RPMI7951 (cell line): ENCODE results near the gene MICALL2. TPM values are rescaled to one million over a fixed set of nuclear protein-coding genes. Genes with fewer than 3 reads are reported as not detected.

ENCODE experiments used
- DNase-seq: peaks from one replicate; pipeline ENCODE4 v3.0.0-alpha.2; 2012; ENCODE audit warnings: low read depth
- total RNA-seq: library from RNA; depleted of rRNA; stranded (reverse); fragments of >200 nt; shearing (Covaris generic); gene quantifications from 2 replicates; pipeline ENCODE4 v1.2.3, GENCODE V29; 2014; rRNA removed

Gene MICALL2
- total RNA-seq = 16.0 and 20.1 TPM in 2 replicates

GRCh38 chr7:1458683-1459511, at the start of gene MICALL2:
TSS of gene MICALL2 (minus strand) at chr7:1459470. CDS start at chr7:1459326, 144 bp downstream.
- peak; percentile 96 for DNase-seq

DNA sequence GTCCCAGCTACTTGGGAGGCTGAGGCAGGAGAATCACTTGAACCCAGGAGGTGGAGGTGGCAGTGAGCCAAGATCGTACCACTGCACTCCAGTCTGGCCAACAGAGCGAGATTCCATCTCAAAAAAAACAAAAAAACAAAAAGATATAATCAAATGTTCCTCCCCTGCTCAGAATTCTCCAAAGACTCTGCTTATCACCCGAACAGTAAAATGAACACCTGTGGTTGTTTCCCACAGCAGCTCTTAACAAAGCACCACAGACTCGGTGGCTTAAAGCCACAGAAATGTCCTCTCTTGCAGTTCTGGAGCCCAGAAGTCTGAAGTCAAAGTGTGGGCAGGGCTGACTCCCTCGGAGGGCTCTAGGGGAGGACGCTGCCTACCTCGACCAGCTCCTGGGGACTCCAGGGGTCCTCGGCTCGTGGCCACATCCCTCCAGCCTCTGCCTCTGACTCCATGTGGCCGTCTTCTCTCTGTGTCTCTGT, 49.0 kb upstream of the MICALL2 start:
- no peak for DNase-seq

- peak; percentile 32 for DNase-seq
These were observed 46.7 kb upstream of the MICALL2 start for GRCh38 chr7:1505731-1506550.

GRCh38 chr7:1503816-1504775, 44.8 kb upstream of the MICALL2 start, which contains the start of gene INTS1:
TSS of gene INTS1 (minus strand) at chr7:1504389. CDS start at chr7:1503960, 429 bp downstream.
- DNase-seq = peak; percentile 93

GRCh38 chr7:1503390-1503789, 44.1 kb upstream of the MICALL2 start:
- DNase-seq = no peak

- no peak for DNase-seq
These were observed 43.6 kb upstream of the MICALL2 start for GRCh38 chr7:1502845-1503244.

- DNase-seq = no peak
These were observed 42.4 kb upstream of the MICALL2 start for GRCh38 chr7:1501487-1502270.

- no peak for DNase-seq
These were observed 41.0 kb upstream of the MICALL2 start for GRCh38 chr7:1500064-1500807.

DNA sequence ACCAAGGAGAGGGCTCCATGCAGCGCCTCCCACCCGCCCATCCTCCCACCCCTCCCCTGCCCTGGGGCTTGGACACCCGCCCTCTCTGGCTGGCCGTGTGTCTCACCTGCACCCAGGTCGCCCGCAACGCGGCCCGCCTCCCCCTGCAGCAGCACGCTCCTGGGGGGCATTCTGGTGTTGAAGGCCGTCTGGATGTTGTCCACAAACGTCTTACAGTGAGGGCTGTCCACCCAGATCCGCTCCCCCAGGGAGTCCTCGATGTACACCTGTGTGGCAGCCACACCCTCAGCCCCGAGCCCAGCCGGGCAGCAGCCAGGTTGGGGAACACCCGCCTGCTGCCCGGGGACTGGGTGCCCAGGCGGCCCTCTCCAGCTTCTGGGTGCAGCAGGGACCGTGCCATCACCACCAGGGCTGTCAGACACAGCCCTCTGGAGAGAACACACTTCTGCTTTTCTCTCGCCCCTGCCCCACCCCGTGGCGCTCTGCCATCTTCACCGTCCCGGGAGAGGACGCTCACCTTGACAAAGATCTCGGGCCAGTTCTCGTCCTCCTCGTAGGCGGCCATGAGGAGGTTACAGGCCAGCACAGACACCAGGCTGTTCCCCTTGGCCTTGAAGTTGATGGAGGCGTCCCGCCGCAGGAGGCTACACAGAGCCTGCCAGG, 40.2 kb upstream of the MICALL2 start:
- DNase-seq = no peak

GRCh38 chr7:1498370-1499305, 39.4 kb upstream of the MICALL2 start:
- no peak for DNase-seq

- DNase-seq = no peak
These were observed 38.1 kb upstream of the MICALL2 start for GRCh38 chr7:1497293-1497927.

- DNase-seq = no peak
These were observed 37.4 kb upstream of the MICALL2 start for GRCh38 chr7:1496531-1497292.

DNA sequence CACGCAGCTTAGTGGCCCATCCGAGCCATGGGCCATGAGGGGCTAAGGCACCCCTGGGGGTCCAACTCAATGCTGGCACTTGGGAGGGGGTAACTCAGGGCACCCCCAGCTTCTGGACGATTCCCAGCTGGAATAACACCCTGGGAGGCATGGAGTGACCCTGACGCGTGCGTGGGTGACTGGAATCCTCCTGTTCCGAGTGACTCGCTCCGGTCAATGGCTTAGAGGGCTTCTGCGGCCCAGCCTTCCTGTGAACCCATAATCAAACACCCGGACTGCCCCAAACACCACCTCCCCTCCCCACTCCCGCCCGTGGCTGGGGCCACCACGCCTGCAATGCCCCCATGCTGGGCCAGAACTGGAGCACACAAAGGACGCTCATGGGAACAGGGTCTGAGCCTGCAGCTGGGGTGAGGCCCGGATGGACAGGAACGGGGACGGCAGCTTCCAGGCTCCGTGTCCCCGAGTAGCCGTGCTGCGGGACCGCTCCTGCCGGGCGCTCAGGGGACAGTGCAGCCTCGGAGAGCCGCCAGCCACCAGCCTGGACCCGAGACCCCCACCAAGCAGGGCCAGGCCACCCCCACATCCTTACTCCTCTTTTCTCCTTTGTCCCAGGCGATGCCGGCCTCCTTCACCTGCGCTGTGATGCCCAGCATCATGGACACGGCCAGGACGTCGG, 36.4 kb upstream of the MICALL2 start:
- DNase-seq = no peak

DNA sequence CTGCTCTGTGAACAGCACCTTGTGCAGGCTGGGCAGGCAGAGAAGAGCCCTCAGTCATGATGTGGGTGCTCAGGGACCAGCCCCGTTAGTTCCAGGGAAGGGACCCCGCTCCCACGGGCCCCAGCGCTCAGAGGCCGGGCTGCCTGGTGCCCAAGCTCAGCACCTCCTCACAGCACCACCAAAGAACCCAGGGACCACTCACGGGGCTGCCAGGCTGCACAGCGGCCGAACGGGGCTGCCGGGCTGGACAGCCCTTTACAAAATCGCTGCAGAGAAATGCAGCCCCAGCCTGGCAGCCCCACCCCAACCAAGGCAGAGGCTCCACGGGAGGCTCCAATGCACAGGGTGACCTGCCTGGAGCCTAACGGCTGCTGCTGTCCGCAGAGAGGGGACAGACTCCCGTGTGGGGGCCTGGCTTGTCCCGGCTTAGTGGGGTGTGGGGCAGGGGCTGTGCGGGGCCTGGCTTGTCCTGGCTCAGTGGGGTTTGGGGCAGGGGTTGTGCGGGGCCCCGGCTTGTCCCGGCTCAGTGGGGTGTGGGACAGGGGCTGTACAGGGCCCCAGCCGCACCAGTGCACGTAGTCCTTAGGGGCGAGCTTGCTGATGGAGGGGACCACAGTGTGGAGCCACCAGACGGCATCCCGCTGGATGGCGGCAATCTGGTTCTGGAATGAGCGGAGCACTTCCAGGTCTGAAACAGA, 35.7 kb upstream of the MICALL2 start:
- no peak for DNase-seq

DNA sequence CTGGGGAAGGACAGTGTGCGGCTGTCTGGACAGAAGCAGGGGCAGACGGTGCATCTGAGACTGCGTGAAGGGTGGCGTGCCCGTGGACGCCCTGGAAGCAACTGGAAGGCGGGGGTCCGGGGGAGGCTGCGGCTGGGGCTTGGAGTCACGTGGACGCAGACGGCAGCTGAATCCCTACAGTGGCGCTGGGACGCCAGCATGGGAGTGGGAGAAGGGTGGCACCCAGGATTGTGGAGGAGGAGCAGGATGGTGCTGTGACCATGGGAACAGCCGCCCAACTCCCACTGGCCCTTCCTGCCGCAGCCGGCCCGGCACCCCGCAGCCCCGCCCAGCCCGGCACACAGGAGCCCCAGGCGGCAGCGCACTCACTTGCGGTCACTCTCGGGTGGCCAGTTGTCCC, 35.2 kb upstream of the MICALL2 start:
- no peak for DNase-seq

DNA sequence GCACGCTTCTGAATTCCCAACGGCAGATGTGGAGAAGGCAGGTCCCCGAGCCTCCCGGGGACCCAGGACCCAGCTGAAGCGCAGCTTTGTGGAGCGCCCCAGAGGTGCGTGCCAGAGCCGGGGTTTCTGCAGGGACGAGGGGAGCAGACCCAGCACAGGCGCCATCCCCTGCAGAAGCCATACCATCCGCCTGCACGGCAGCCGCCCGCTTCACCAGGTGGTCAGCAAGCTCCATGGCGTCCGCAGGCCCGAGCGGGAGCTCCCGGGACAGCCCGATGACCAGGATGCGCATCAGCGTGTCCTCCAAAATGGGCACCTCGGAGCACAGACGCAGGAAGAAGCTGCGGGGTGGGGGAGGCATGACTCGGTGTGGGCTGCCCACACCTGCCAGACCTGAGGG, 34.3 kb upstream of the MICALL2 start:
- no peak for DNase-seq
